ENCODE results near the gene MNX1. TPM values are rescaled to one million over a fixed set of nuclear protein-coding genes. Genes with fewer than 3 reads are reported as not detected.

MNX1 gene
- total and polyA plus RNA-seq, 2 donors (not counting 1 experiment from before 2014, with no cell fraction given) = not detected

DNA sequence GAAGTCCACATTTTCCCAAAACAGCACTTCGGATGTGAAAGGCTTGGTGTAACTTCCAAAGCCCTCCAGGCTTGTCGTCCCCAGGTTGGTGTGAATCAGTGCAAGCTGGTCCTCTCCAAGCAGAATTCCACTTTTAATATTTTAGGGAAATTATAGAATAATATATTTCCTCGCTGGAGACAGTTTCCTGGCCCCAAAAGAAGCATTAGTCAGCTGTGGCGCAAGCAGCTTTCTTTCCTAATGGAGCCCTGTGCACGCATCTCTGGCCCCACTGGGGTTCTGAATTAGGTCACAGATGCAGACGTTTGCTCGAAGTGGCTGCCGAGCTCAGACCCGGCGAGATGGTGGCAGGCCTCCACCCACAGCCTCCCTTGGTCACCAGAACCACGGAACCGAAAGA is 33.3 kb upstream of the MNX1 start:
- H3K4me2 ChIP-seq (ENCODE audit: extremely low read depth, insufficient read depth, low read length) = no peak overlapping the region
- no peak overlapping the region for H3K27ac ChIP-seq (ENCODE audit: insufficient read depth, low read length)
- H3K9ac ChIP-seq (ENCODE audit: insufficient read depth, low read length) = no peak overlapping the region
- TF ChIP-seq, protein P1, sequence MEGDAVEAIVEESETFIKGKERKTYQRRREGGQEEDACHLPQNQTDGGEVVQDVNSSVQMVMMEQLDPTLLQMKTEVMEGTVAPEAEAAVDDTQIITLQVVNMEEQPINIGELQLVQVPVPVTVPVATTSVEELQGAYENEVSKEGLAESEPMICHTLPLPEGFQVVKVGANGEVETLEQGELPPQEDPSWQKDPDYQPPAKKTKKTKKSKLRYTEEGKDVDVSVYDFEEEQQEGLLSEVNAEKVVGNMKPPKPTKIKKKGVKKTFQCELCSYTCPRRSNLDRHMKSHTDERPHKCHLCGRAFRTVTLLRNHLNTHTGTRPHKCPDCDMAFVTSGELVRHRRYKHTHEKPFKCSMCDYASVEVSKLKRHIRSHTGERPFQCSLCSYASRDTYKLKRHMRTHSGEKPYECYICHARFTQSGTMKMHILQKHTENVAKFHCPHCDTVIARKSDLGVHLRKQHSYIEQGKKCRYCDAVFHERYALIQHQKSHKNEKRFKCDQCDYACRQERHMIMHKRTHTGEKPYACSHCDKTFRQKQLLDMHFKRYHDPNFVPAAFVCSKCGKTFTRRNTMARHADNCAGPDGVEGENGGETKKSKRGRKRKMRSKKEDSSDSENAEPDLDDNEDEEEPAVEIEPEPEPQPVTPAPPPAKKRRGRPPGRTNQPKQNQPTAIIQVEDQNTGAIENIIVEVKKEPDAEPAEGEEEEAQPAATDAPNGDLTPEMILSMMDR (conservative IDR thresholded peaks at IDR 0.05 in 1 of 2, IDR thresholded peaks at IDR 0.05 in 1 of 2; ENCODE audit: low read depth in 1 of 2, low read length in 2 of 2) = no peak
- no peak for TF ChIP-seq EZH2 (IDR thresholded peaks at IDR 0.05; ENCODE audit: low read length, missing control alignments)
- no peaks in the 10 kb centered on the region for H3K9me3 ChIP-seq (ENCODE audit: control insufficient read depth, insufficient read depth, low read depth, low read length)
- H3K79me2 ChIP-seq (ENCODE audit: control insufficient read depth, insufficient read depth, low read length) = no peaks in the 10 kb centered on the region
- H3K36me3 ChIP-seq (ENCODE audit: control insufficient read depth, insufficient read depth, low read length) = no peaks in the 10 kb centered on the region
- H3K4me3 ChIP-seq (replicated peaks in 1 of 4; ENCODE audit: control extremely low read depth in 1 of 4, insufficient read depth in 1 of 4, low read depth in 3 of 4, low read length in 4 of 4) = no peak overlapping the region
- H2AFZ ChIP-seq (ENCODE audit: low read length) = no peak overlapping the region
- no peaks in the 10 kb centered on the region for H3K4me1 ChIP-seq (ENCODE audit: control insufficient read depth, extremely low read depth, insufficient read depth, low read length)
- DNase-seq (ENCODE audit: low read depth in 2 of 2) = peak; percentile 9 to 64
- H3K27me3 ChIP-seq (ENCODE audit: control insufficient read depth, insufficient read depth, low read length) = no peaks in the 10 kb centered on the region
- H4K20me1 ChIP-seq (ENCODE audit: control insufficient read depth, extremely low read depth, insufficient read depth, low read length) = no peaks in the 10 kb centered on the region

DNA sequence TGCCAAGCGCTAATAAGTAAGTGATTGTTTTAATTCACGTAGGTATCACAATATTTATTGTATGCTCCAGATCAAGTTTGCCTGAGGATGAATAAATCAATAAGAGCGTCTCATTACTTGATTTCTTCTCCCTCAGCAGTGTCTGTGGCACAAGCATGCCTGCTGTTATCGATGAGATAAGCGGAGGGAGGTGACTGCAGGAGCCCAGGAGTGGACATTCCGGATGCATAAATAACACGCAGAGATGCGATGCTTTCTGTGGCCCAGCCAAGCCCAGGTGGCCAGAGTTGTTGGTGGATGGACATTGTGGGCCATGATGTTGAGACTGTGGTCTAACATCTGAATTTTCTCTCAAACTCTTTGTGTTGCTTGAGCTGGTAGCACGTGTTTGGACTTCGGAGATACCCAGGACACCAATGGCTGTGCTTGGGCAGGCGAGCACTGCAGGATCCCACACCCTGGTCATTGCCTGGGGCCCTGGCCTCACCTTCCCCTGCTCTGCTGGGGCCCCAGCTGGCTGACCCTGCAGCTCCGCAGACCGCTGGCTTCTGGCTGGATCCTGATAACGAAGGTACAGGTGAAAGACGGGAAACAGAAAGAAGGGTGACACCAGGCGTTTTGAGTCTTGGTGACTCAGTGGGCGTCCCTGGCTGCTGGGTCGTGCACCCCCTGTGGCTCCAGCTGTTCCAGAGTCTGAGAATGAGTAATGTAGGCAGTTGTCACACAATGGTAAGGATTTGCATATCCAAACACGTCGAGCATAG is 31.2 kb upstream of the MNX1 start:
- H3K4me2 ChIP-seq (ENCODE audit: extremely low read depth, insufficient read depth, low read length) = no peak overlapping the region
- H3K4me3 ChIP-seq (replicated peaks in 1 of 4; ENCODE audit: control extremely low read depth in 1 of 4, insufficient read depth in 1 of 4, low read depth in 3 of 4, low read length in 4 of 4) = no peak overlapping the region
- H3K9ac ChIP-seq (ENCODE audit: insufficient read depth, low read length) = no peak overlapping the region
- H2AFZ ChIP-seq (ENCODE audit: low read length) = no peak overlapping the region
- no peak overlapping the region for H3K27ac ChIP-seq (ENCODE audit: insufficient read depth, low read length)
- TF ChIP-seq, protein P1 (conservative IDR thresholded peaks at IDR 0.05 in 1 of 2, IDR thresholded peaks at IDR 0.05 in 1 of 2; ENCODE audit: low read depth in 1 of 2, low read length in 2 of 2) = no peak
- no peak for TF ChIP-seq EZH2 (IDR thresholded peaks at IDR 0.05; ENCODE audit: low read length, missing control alignments)
- H3K79me2 ChIP-seq (ENCODE audit: control insufficient read depth, insufficient read depth, low read length) = no peaks in the 10 kb centered on the region
- no peaks in the 10 kb centered on the region for H3K36me3 ChIP-seq (ENCODE audit: control insufficient read depth, insufficient read depth, low read length)
- DNase-seq (ENCODE audit: low read depth in 2 of 2) = no peak
- no peaks in the 10 kb centered on the region for H3K9me3 ChIP-seq (ENCODE audit: control insufficient read depth, insufficient read depth, low read depth, low read length)
- H3K4me1 ChIP-seq (ENCODE audit: control insufficient read depth, extremely low read depth, insufficient read depth, low read length) = no peaks in the 10 kb centered on the region
- H3K27me3 ChIP-seq (ENCODE audit: control insufficient read depth, insufficient read depth, low read length) = no peaks in the 10 kb centered on the region
- no peaks in the 10 kb centered on the region for H4K20me1 ChIP-seq (ENCODE audit: control insufficient read depth, extremely low read depth, insufficient read depth, low read length)

GRCh38 chr7:157041004-157041403 is 30.5 kb upstream of the MNX1 start:
- no peaks in the 10 kb centered on the region for H3K36me3 ChIP-seq (ENCODE audit: control insufficient read depth, insufficient read depth, low read length)
- TF ChIP-seq EZH2 (IDR thresholded peaks at IDR 0.05; ENCODE audit: low read length, missing control alignments) = no peak
- TF ChIP-seq, protein P1 (conservative IDR thresholded peaks at IDR 0.05 in 1 of 2, IDR thresholded peaks at IDR 0.05 in 1 of 2; ENCODE audit: low read depth in 1 of 2, low read length in 2 of 2) = no peak
- no peaks in the 10 kb centered on the region for H3K4me1 ChIP-seq (ENCODE audit: control insufficient read depth, extremely low read depth, insufficient read depth, low read length)
- no peaks in the 10 kb centered on the region for H3K9me3 ChIP-seq (ENCODE audit: control insufficient read depth, insufficient read depth, low read depth, low read length)
- no peak overlapping the region for H3K27ac ChIP-seq (ENCODE audit: insufficient read depth, low read length)
- no peaks in the 10 kb centered on the region for H3K79me2 ChIP-seq (ENCODE audit: control insufficient read depth, insufficient read depth, low read length)
- H3K4me2 ChIP-seq (ENCODE audit: extremely low read depth, insufficient read depth, low read length) = no peak overlapping the region
- H2AFZ ChIP-seq (ENCODE audit: low read length) = no peak overlapping the region
- no peaks in the 10 kb centered on the region for H4K20me1 ChIP-seq (ENCODE audit: control insufficient read depth, extremely low read depth, insufficient read depth, low read length)
- H3K27me3 ChIP-seq (ENCODE audit: control insufficient read depth, insufficient read depth, low read length) = no peaks in the 10 kb centered on the region
- no peak overlapping the region for H3K9ac ChIP-seq (ENCODE audit: insufficient read depth, low read length)
- peak in 1 of 2 donors; percentile 24 for DNase-seq (ENCODE audit: low read depth in 2 of 2)
- no peak overlapping the region for H3K4me3 ChIP-seq (replicated peaks in 1 of 4; ENCODE audit: control extremely low read depth in 1 of 4, insufficient read depth in 1 of 4, low read depth in 3 of 4, low read length in 4 of 4)

All from fibroblast of lung (primary cell).